KMS-11 (cell line): ENCODE results near the gene PLXND1.

ENCODE experiments used
- H2AFZ ChIP-seq: fragments of 200-600 bp; sonication (generic); 2 replicates; pipeline ENCODE4 v1.6.1; 2016; ENCODE audit warnings: antibody characterized with exemption, mixed run types, low read depth
- H3K27ac ChIP-seq: fragments of 200-600 bp; sonication (generic); 2 replicates; pipeline ENCODE4 v1.6.1; 2016; ENCODE audit warnings: mild to moderate bottlenecking, mixed run types
- H3K27me3 ChIP-seq: fragments of 200-600 bp; sonication (generic); 2 replicates; pipeline ENCODE4 v1.6.1; 2017; ENCODE audit warnings: mild to moderate bottlenecking, low read depth, mixed run types, moderate library complexity; ENCODE audit not compliant: insufficient read depth
- H3K36me3 ChIP-seq: fragments of 200-600 bp; sonication (generic); 2 replicates; pipeline ENCODE4 v1.6.1; 2017; ENCODE audit warnings: mild to moderate bottlenecking, mixed run types; ENCODE audit not compliant: insufficient read depth
- H3K4me1 ChIP-seq: fragments of 200-600 bp; sonication (generic); 2 replicates; pipeline ENCODE4 v1.6.1; 2016; ENCODE audit warnings: mild to moderate bottlenecking, low read depth, mixed run types; ENCODE audit not compliant: poor library complexity, severe bottlenecking
- H3K4me2 ChIP-seq: fragments of 200-600 bp; sonication (generic); 2 replicates; pipeline ENCODE4 v1.7.0; 2016; ENCODE audit warnings: mild to moderate bottlenecking, mixed run types
- H3K4me3 ChIP-seq: fragments of 200-600 bp; sonication (generic); IDR thresholded peaks from 2 replicates; pipeline ENCODE4 v1.6.1; 2017; ENCODE audit warnings: low read depth, low read length, mixed read lengths; ENCODE audit not compliant: insufficient read depth
- H3K79me2 ChIP-seq: fragments of 200-600 bp; sonication (generic); 2 replicates; pipeline ENCODE4 v1.6.1; 2016; ENCODE audit warnings: low read depth, mixed run types; ENCODE audit not compliant: insufficient read depth
- H3K9ac ChIP-seq: fragments of 200-600 bp; sonication (generic); 2 replicates; pipeline ENCODE4 v1.6.1; 2016; ENCODE audit warnings: mild to moderate bottlenecking, mixed run types
- H4K20me1 ChIP-seq: fragments of 200-600 bp; sonication (generic); 2 replicates; pipeline ENCODE4 v1.6.1; 2016; ENCODE audit warnings: mild to moderate bottlenecking, mixed run types; ENCODE audit not compliant: insufficient read depth
- TF ChIP-seq, protein P1 (sequence below): fragments of 200-600 bp; sonication (generic); conservative IDR thresholded peaks from 2 replicates; pipeline ENCODE4 v1.6.1; 2017; ENCODE audit warnings: low read depth, mild to moderate bottlenecking, antibody characterized with exemption, low read length, moderate library complexity, mixed read lengths

Gene PLXND1

DNA sequence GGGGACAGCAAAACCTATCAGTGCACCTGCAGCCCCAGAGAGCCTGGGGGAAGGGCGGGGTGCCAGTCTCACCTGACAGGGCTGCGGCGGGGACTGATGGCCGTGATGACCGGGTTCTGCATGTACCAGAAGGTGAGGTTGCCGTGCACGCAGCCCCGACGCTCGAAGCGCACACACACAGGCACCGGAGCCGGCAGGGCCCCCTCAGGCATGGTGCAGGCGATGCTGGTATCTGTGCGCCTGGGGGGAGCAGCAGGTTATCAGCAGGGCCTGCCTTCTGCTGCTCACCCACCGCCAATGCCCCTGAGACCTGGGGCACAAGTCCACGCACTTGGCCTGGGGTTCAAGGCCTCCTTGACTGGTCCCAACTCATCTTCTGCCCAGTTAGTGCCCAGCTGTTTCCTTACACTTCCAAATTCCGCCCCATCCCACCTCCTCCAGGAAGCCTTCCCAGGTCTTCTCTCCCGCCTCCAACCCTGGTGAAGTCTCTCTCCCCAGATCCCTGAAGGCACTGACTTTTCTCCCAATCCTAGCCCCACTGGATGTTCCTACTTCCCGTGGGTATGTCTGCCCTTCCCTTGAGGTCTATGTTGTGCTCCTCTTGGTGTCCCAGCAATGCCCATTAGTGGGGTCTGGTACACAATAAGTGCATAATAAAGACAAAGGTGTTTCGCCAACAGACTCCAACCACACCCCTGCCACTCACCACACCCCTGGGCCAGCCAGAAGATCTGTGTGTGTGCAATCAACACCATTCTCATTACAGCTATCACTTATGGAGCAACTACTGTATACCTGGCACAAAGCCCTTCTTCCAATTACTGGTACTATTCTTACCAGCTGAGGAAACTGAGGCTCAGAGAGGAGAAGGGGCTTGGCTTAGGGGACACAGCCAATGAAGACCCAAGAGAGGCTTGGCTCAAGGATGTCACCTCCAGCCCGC, 34.6 kb downstream of the PLXND1 start:
- H3K27me3 ChIP-seq: no peaks in the 10 kb centered on the region
- no peaks in the 10 kb centered on the region for H3K36me3 ChIP-seq
- no peak overlapping the region for H3K4me3 ChIP-seq
- peaks cover 22% of the 10 kb centered on the region for H3K4me1 ChIP-seq
- H4K20me1 ChIP-seq: no peaks in the 10 kb centered on the region
- no peak overlapping the region for H3K4me2 ChIP-seq
- H3K27ac ChIP-seq: no peak overlapping the region
- no peak overlapping the region for H3K9ac ChIP-seq
- TF ChIP-seq, protein P1, sequence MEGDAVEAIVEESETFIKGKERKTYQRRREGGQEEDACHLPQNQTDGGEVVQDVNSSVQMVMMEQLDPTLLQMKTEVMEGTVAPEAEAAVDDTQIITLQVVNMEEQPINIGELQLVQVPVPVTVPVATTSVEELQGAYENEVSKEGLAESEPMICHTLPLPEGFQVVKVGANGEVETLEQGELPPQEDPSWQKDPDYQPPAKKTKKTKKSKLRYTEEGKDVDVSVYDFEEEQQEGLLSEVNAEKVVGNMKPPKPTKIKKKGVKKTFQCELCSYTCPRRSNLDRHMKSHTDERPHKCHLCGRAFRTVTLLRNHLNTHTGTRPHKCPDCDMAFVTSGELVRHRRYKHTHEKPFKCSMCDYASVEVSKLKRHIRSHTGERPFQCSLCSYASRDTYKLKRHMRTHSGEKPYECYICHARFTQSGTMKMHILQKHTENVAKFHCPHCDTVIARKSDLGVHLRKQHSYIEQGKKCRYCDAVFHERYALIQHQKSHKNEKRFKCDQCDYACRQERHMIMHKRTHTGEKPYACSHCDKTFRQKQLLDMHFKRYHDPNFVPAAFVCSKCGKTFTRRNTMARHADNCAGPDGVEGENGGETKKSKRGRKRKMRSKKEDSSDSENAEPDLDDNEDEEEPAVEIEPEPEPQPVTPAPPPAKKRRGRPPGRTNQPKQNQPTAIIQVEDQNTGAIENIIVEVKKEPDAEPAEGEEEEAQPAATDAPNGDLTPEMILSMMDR: no peak
- no peak overlapping the region for H2AFZ ChIP-seq
- H3K79me2 ChIP-seq: no peaks in the 10 kb centered on the region

DNA sequence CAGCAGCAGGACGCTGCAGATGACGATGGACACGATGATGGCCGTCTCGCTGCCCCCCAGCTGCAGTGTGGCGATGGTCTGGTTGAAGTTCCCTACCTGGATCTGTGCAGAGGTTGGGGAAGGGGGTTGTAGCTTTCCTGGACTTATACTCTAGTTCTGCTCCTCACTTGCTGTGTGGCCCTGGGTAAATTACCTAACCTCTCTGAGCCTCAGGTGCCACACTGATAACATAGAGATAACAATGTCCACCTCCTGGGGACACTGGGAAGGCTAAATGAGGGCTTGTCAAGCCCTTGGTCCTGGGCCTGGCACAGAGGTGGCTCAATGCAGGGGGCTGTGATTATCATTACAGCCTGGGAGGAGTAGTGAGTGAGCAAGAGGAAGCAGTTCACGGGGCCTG, 36.6 kb downstream of the PLXND1 start:
- no peak overlapping the region for H3K4me2 ChIP-seq
- peaks cover 1% of the 10 kb centered on the region for H3K4me1 ChIP-seq
- H3K4me3 ChIP-seq: no peak overlapping the region
- no peaks in the 10 kb centered on the region for H3K36me3 ChIP-seq
- no peak overlapping the region for H3K9ac ChIP-seq
- H3K27me3 ChIP-seq: no peaks in the 10 kb centered on the region
- no peak overlapping the region for H3K27ac ChIP-seq
- H4K20me1 ChIP-seq: no peaks in the 10 kb centered on the region
- TF ChIP-seq, protein P1: no peak
- no peak overlapping the region for H2AFZ ChIP-seq
- H3K79me2 ChIP-seq: no peaks in the 10 kb centered on the region

DNA sequence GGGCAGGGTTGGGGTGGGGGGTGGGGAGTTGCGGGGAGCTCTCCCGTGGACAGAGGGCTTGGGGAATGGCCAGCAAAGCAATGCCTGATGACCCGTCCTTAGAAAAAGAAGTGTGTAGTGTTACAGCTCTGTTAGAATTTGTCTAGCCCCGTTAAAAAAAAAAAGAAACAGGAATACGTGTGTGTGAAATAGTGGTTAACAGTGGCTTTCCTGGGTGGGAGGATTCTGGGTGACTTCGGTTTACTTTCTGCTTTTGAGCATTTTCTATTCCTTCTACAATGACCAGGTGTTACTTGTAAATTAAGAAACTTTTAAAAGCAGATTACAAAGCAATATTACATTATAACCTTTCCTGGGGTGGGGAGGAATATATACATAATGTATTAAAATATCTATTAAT, 38.5 kb downstream of the PLXND1 start:
- TF ChIP-seq, protein P1: no peak
- no peak overlapping the region for H2AFZ ChIP-seq
- H3K27ac ChIP-seq: no peak overlapping the region
- H3K79me2 ChIP-seq: no peaks in the 10 kb centered on the region
- no peak overlapping the region for H3K4me2 ChIP-seq
- H4K20me1 ChIP-seq: no peaks in the 10 kb centered on the region
- no peak overlapping the region for H3K4me3 ChIP-seq
- H3K9ac ChIP-seq: no peak overlapping the region
- no peaks in the 10 kb centered on the region for H3K36me3 ChIP-seq
- H3K4me1 ChIP-seq: no peaks in the 10 kb centered on the region
- H3K27me3 ChIP-seq: no peaks in the 10 kb centered on the region

DNA sequence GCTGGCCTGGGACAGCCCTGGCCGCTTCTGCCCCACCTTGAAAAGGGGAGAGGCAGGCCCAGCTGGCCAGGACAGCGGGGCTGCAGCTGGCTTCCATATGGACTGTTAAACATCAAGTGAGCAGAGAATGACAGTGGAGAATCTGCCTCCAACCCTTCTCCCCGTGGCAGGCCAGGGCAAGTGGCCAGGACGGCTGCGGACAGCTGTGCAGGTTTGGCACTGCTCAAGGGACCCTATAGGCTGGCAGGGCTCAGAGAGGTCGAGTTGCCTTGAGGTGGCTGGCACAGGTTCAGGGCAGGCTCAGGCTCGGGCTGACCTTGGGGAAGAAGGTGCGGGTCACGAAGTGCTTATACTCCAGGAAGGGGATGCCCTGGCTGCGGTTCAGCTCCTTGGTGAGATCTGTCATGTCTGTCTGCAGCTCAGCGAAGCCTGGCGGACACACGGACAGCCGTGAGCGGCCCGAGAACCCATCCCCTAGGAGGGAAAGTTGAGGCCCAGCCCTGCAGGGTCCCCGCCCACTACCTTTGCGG, 39.2 kb downstream of the PLXND1 start:
- TF ChIP-seq, protein P1: no peak
- H3K4me2 ChIP-seq: no peak overlapping the region

More for the DNA sequence above, 39.2 kb downstream of the PLXND1 start:
- H3K36me3 ChIP-seq: no peaks in the 10 kb centered on the region
- H4K20me1 ChIP-seq: no peaks in the 10 kb centered on the region
- H3K79me2 ChIP-seq: no peaks in the 10 kb centered on the region
- no peak overlapping the region for H3K27ac ChIP-seq
- H3K27me3 ChIP-seq: no peaks in the 10 kb centered on the region
- H3K4me1 ChIP-seq: no peaks in the 10 kb centered on the region
- H3K9ac ChIP-seq: no peak overlapping the region
- H3K4me3 ChIP-seq: no peak overlapping the region
- no peak overlapping the region for H2AFZ ChIP-seq
